ENCODE measurements around the gene FBL. TPM values are rescaled to one million over a fixed set of nuclear protein-coding genes. Genes with fewer than 3 reads are reported as not detected.
A peak's percentile ranks its signal among the peaks of the same experiment; 100 is the strongest.
"Not testable (repeated sequence)": the region's sequence is repeated elsewhere in the genome, so short reads cannot be mapped to it uniquely, and the experiment has no call there.

The FBL gene
- total RNA-seq: 64.8 TPM
- long read RNA-seq, transcript FBL-201 (9 exons, 1,160 nt): major isoform, 22 of 29 reads
- long read RNA-seq, partial matches to known transcripts: 6 of 29 reads
- long read RNA-seq, other reads (novel, unspliced or antisense): 1 of 29 reads

- intact Hi-C loops (cut with DNase I): loop anchor here (5.0 kb wide), 1 partner anchor 126 kb away; the partner anchor contains the start of gene PSMC4
Observed at GRCh38 chr19:39845933-39846677, at the start of gene FBL. Gene FBL, minus strand, starts transcription at chr19:39846379. Its CDS starts 79 bp downstream, at chr19:39846300.

DNA sequence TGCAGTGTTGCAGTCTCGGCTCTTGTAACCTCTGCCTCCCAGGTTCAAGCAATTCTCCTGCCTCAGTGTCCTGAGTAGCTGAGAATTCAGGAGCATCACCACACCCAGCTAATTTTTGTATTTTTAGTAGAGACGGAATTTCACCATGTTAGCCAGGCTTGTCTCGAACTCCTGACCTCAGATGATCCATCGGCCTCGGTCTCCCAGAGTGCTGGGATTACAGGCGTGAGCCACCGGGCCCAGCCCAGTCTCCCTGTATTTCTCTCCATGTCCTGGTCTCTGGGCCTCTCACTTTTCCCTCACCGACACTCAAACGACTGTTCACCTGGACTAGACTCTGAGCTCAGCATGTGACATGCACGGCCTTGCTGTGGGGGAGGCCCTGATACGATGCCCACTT is 48.9 kb upstream of the FBL start:
- intact Hi-C loops (cut with DNase I); DNase-seq (ENCODE audit: low spot score): not testable (repeated sequence)

More at GRCh38 chr19:39845933-39846677, at the start of gene FBL:
- DNase-seq (ENCODE audit: low spot score): peak; percentile 98

DNA sequence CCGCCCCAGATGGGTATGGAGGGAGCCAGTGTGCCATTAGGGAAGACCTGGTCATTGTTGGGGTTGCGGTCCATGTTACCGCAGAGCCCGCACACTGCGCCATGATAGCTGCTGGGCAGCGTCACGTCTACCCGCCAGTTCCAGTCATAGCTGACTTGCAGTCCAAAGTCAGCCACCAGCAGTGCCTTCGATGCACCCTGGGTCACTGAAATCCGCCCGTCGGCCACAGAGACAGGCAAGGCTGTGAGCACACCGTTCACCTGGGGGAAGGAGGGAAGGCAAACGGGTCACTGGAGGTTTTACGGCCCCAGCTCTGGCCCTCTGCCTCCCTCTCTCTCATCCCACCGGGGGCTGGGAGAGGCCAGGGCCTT is 48.0 kb upstream of the FBL start:
- intact Hi-C loops (cut with DNase I); DNase-seq (ENCODE audit: low spot score): not testable (repeated sequence)

- peak; percentile 69 for DNase-seq (ENCODE audit: low spot score)
- intact Hi-C loops (cut with DNase I): not testable (repeated sequence)
Observed at GRCh38 chr19:39893366-39894235, 47.4 kb upstream of the FBL start.

DNA sequence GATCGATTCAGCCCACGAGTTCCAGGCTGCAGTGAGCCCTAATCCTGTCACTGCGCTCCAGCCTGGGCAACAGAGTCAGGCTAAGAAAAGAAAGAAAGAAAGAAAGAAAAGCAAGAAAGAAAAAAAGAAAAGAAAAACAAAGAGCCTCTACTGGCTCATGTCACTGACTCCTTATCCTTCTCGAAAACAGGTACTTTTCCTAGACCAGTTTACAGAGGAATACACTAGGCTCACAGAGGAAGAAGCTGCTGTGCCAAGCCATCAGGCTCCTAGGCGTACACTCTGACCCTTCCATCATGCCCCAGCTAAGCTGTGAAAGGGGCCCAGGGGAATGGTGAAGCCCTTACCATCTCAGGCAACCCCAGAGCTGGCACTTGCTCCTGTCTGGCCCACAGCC is 46.3 kb upstream of the FBL start:
- intact Hi-C loops (cut with DNase I): not testable (repeated sequence)

DNA sequence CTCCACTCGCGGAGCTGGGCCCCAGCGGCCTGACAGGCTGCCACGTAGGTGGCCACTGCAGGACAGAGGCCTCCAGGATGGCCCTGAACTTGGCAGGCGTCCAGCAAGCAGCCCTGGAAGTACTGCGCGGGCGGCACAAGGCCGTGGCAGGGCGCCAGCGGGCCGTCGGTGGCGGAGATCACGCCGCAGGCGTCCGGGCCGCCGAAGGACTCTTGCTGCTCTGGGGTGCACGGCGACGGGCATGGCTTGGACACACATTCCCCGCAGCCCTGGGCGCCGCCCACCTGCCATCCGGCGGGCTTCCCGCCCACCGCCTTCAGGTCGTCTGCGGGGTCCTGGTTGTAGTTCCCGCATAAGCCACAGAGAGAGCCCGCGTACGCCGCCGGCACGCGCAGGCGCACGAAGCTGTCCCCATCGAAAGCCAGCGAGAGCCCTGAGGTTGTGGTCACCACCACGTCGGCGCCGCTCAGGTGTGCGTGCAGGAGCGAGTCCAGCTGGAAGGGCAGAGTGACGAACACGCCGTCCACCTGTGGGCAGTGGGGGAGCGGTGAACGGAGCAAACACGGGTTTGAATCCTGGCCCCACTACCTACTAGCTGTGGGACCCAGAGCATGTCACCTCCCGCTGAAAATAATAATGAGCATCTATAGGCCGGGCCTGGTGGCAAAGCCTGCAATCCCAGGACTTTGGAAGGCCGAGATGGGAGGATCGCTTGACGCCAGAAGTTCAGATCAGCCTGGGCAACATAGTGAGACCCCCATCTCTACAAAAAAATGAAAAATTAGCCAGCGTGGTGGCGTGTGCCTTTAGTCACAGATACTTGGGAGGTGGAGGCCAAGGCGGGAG is 45.7 kb upstream of the FBL start:
- intact Hi-C loops (cut with DNase I): not testable (repeated sequence)
- DNase-seq (ENCODE audit: low spot score): peak; percentile 78

More for the DNA sequence above, 46.3 kb upstream of the FBL start:
- DNase-seq (ENCODE audit: low spot score): not testable (repeated sequence)

GRCh38 chr19:39890755-39891551 is 44.8 kb upstream of the FBL start:
- intact Hi-C loops (cut with DNase I): no loop called here
- no peak for DNase-seq (ENCODE audit: low spot score)

DNA sequence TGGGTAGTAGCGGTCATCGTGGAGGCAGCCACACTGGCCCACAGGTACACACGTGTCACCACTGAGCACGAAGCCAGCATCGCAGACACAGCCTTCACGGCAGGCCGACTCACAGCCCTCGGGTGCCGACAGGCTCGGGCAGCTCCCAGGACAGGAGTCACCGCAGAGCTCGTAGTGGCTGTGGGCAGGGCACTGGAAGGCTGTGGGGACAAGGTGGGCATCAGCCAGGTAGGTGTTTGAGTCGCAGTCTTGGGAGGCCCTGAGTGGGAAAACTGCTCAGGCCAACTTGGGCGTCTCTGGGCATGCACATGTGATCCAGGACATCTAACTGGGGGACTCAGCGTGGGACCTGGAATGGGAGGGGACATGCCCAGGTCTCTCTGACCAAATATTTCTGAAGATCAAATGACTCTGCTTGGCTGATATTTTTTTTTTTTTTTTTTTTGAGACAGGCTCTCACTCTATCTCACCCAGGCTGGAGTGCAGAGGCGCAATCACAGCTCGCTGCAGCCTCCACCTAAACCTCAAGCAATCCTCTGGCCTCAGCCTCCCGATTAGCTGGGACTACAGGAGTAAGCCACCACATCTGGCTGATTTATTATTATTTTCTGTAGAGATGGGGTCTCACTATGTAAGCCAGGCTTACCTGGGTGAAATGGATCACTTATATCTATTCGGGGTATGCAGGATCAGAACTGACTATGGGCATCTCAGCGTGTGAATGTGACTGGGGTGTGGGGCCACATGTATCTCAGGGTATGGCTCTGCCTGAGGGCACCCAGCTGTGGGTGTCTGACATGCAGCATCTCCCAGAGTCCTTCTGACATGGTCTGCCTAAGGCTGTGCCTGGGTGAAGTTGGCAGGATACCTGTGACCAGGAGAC is 43.9 kb upstream of the FBL start:
- intact Hi-C loops (cut with DNase I); DNase-seq (ENCODE audit: low spot score): not testable (repeated sequence)

- intact Hi-C loops (cut with DNase I); DNase-seq (ENCODE audit: low spot score): not testable (repeated sequence)
Observed at GRCh38 chr19:39887456-39887951, 41.3 kb upstream of the FBL start.

GRCh38 chr19:39885821-39886554 is 39.8 kb upstream of the FBL start:
- DNase-seq (ENCODE audit: low spot score); intact Hi-C loops (cut with DNase I): not testable (repeated sequence)

DNA sequence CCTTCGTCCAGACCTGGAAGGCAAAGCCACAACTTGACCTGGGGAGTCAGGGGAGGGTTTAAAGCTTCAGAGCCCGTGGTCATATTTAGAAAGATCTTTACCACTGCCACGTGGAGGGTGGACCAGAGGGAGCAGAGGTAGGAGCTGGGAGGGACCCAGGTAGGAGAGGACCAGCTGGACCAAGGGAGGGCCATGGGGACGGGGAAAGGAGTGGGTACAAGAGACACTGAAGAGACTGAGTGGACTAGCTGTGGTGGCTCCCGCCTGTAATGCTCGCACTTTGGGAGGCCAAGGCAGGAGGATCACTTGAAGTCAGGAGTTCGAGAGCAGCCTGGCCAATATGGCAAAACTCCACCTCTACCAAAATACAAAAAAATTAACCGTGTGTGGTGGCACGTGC is 38.5 kb upstream of the FBL start:
- peak; percentile 69 for DNase-seq (ENCODE audit: low spot score)
- intact Hi-C loops (cut with DNase I): not testable (repeated sequence)

- intact Hi-C loops (cut with DNase I): not testable (repeated sequence)
- peak; percentile 15 for DNase-seq (ENCODE audit: low spot score)
Observed at GRCh38 chr19:39882645-39883044, 36.5 kb upstream of the FBL start.

- peak; percentile 57 for DNase-seq (ENCODE audit: low spot score)
Observed at GRCh38 chr19:39881495-39882110, 35.4 kb upstream of the FBL start.

DNA sequence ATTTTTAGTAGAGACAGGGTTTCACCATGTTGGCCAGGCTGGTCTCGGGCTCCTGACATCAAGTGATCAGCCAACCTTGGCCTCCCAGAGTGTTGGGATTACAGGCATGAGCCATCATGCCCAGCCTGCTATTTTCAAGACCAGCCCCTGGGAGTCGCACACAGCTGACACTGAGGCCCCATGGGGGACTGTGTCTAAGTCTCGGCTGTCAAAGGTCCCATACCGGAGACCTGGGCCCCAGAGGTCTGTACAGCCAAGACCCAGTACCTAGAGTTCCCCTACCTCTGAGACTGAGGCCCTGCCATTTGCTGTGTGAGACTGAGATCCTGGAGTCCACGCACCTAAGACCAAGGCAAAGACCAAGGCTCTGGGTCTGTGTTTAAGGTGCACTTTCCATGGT is 34.1 kb upstream of the FBL start:
- DNase-seq (ENCODE audit: low spot score): peak; percentile 66
- intact Hi-C loops (cut with DNase I): not testable (repeated sequence)

More at GRCh38 chr19:39881495-39882110, 35.4 kb upstream of the FBL start:
- intact Hi-C loops (cut with DNase I): not testable (repeated sequence)

GRCh38 chr19:39879796-39880195 is 33.6 kb upstream of the FBL start:
- peak; percentile 71 for DNase-seq (ENCODE audit: low spot score)
- intact Hi-C loops (cut with DNase I): not testable (repeated sequence)

GRCh38 chr19:39878866-39879265 is 32.7 kb upstream of the FBL start:
- intact Hi-C loops (cut with DNase I): not testable (repeated sequence)
- DNase-seq (ENCODE audit: low spot score): peak; percentile 62

All from cardiac septum (tissue), 1 donor.